ENCODE data around the gene KIF1A. TPM values are rescaled to one million over a fixed set of nuclear protein-coding genes. Genes with fewer than 3 reads are reported as not detected.

Gene KIF1A
- total RNA-seq, 1 donor from 2014 or later, result 48.9 TPM

DNA sequence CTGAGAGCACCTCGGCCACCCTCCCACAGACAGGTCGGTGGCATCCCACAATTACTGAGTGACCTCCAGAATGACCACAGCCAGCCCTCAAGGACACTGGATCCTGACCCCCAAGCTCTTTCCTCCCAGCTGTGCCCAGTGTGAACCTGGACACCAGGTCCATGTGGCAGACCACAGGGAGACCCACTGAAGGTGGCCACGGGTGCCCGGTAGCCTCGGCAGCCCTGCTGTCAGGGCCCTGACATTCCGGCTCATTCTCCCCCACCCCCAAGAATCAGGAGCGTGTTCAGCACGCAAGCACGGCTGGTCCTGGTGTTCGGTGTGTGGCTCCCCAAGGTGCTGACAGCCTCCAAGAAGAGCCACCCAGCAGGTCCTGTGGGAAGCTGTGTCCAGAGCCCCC lies 95.6 kb downstream of the KIF1A start:
- no peaks in the 10 kb centered on the region for H3K27me3 Mint-ChIP-seq (ENCODE audit: low read depth)
- H3K4me1 Mint-ChIP-seq, result no peaks in the 10 kb centered on the region
- H3K36me3 Mint-ChIP-seq, result peaks cover 3% of the 10 kb centered on the region
- no peak overlapping the region for H3K27ac Mint-ChIP-seq
- H3K9me3 Mint-ChIP-seq, result no peaks in the 10 kb centered on the region
- TF ChIP-seq, protein P1, sequence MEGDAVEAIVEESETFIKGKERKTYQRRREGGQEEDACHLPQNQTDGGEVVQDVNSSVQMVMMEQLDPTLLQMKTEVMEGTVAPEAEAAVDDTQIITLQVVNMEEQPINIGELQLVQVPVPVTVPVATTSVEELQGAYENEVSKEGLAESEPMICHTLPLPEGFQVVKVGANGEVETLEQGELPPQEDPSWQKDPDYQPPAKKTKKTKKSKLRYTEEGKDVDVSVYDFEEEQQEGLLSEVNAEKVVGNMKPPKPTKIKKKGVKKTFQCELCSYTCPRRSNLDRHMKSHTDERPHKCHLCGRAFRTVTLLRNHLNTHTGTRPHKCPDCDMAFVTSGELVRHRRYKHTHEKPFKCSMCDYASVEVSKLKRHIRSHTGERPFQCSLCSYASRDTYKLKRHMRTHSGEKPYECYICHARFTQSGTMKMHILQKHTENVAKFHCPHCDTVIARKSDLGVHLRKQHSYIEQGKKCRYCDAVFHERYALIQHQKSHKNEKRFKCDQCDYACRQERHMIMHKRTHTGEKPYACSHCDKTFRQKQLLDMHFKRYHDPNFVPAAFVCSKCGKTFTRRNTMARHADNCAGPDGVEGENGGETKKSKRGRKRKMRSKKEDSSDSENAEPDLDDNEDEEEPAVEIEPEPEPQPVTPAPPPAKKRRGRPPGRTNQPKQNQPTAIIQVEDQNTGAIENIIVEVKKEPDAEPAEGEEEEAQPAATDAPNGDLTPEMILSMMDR (IDR thresholded peaks at IDR 0.05; ENCODE audit: unreplicated experiment), result no peak
- H3K4me3 Mint-ChIP-seq, result no peak overlapping the region
- no peak for DNase-seq (ENCODE audit: low spot score in 2 of 2, unreplicated experiment in 2 of 2)

DNA sequence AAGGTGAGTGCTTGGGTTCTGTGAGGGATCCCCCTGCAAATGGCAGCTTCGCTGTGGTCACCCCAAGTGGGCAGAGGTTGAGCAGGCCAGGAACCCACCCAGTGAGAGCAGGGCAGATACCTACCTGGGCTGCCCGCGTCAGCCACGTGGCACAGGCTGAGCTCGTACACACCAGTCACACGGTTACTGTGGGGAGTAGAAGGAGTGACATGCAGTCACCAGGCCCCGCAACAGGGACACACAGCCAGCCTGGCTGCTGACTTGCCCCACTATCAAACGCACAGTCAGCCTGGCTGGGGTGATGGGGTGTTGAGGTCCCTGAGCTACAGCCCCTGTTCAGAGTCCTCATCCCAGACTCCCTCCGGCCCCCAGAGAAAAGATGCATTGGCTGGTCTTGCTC lies 96.2 kb downstream of the KIF1A start:
- Mint-ChIP-seq H3K4me3 (no peak overlapping the region), H3K36me3 (peaks cover 3% of the 10 kb centered on the region), H3K27ac (no peak overlapping the region), H3K27me3 (ENCODE audit: low read depth) (no peaks in the 10 kb centered on the region), H3K9me3 (no peaks in the 10 kb centered on the region), H3K4me1 (no peaks in the 10 kb centered on the region)
- TF ChIP-seq, protein P1 (IDR thresholded peaks at IDR 0.05; ENCODE audit: unreplicated experiment), result no peak
- DNase-seq (ENCODE audit: low spot score in 2 of 2, unreplicated experiment in 2 of 2), result no peak

DNA sequence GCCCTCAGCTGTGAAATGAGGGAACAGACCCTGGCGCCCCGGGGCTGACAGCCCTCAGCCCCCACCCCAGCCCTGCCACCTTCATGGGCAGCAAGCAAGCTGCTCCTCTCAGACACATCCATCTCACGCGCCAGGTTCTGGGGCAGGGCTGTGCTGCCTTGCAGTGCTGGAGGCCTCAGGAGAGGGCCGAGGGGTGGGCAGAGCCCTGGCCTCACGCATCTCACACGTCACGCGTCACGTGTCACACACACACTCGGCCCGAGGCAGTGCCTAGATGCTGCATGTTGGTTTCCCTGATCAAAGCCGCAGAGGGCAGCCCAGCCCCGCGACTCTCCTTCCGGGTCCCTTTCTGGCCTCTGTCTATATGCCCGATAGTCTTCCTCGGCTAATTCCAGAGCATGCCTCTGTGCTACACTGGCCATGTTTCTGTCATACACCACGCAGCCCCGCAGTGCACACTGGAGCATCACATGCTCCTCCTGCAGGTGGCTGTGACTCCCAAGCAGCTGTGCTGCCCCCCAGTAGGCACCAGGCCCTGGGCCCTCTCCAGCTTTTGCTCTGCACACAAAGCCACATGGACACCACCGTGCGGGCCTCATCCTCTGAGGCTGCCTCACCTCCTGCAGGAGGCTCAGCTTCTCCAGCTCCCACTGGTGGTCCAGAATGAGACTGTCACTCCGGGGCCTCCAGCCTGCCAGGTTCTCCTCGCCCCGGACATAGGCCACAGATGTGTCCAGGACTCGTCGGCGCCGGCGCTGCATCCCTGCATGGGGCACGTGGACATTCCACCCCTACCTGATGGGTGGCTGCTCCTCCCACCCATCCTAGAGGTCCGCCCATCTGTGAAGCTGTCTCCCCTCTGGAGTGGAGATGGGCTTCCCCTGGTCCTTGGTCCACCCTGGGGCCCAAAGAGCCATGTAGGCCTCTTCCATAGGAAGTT lies 97.0 kb downstream of the KIF1A start:
- Mint-ChIP-seq H3K9me3 (no peaks in the 10 kb centered on the region), H3K27me3 (ENCODE audit: low read depth) (no peaks in the 10 kb centered on the region), H3K4me3 (no peak overlapping the region), H3K4me1 (no peaks in the 10 kb centered on the region), H3K27ac (no peak overlapping the region), H3K36me3 (peaks cover 3% of the 10 kb centered on the region)
- TF ChIP-seq, protein P1 (IDR thresholded peaks at IDR 0.05; ENCODE audit: unreplicated experiment), result no peak
- no peak for DNase-seq (ENCODE audit: low spot score in 2 of 2, unreplicated experiment in 2 of 2)

DNA sequence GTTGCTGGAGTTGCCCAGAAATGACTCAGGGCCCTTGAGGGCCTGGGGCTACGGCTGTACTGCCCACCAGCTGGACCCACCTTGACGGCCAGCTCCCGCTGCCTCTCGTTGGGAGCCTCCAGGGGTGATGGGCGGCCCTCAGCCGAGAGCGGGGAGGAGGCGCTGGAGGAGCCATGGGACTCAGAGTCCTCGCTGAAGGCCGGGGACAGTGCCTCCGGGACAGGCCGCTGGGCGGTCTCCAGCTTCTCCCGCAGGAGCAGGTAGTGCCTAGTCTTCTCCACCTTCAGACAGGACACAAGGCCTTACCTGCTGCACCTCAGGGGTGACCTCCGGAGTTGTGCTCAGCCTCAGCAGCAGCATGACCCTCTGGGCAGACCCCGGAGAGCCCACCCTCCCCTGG lies 97.6 kb downstream of the KIF1A start:
- H3K27me3 Mint-ChIP-seq (ENCODE audit: low read depth), result no peaks in the 10 kb centered on the region
- peaks cover 3% of the 10 kb centered on the region for H3K36me3 Mint-ChIP-seq
- no peak overlapping the region for H3K27ac Mint-ChIP-seq
- H3K9me3 Mint-ChIP-seq, result no peaks in the 10 kb centered on the region
- no peak for DNase-seq (ENCODE audit: low spot score in 2 of 2, unreplicated experiment in 2 of 2)
- no peaks in the 10 kb centered on the region for H3K4me1 Mint-ChIP-seq
- no peak overlapping the region for H3K4me3 Mint-ChIP-seq
- TF ChIP-seq, protein P1 (IDR thresholded peaks at IDR 0.05; ENCODE audit: unreplicated experiment), result no peak

DNA sequence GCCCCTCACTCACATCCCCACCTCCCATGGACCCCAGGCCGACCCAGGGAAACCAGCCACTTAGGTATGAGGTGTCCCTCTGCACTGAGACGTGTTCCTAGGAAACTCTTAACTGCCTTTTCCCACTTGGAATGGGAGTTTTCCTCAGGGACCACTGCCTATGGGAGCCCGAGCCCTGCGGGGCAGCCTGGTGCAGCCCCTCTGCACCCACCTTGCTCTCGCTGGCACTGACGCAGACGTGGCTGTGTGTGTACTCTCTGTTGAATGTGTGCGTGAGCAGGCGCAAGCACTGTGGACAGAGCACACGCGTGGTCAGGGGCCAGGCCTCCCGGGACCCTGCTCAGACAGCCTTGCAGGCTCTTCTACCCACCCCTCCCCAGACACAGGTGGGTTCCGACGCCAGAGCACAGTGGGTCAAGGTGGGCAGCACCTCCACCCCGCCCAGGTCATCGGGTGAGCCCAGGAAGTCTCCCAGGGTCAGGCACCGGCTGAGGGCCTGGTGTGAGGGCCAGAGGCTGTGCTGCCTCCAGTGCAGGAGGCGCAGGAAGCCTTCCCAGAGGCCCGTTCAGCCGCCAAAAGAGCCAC lies 98.3 kb downstream of the KIF1A start:
- DNase-seq (ENCODE audit: low spot score in 2 of 2, unreplicated experiment in 2 of 2), result no peak
- H3K36me3 Mint-ChIP-seq, result peaks cover 2% of the 10 kb centered on the region
- no peak overlapping the region for H3K27ac Mint-ChIP-seq
- TF ChIP-seq, protein P1 (IDR thresholded peaks at IDR 0.05; ENCODE audit: unreplicated experiment), result no peak
- no peaks in the 10 kb centered on the region for H3K4me1 Mint-ChIP-seq
- no peaks in the 10 kb centered on the region for H3K27me3 Mint-ChIP-seq (ENCODE audit: low read depth)
- H3K9me3 Mint-ChIP-seq, result no peaks in the 10 kb centered on the region
- H3K4me3 Mint-ChIP-seq, result no peak overlapping the region

Data from mesothelial cell of epicardium (in vitro differentiated cells).